Activated CD4-positive, alpha-beta T cell treated with anti-CD3 and anti-CD28 coated beads for 4 hours (primary cell): ENCODE data around the gene LRRC32.
"Not testable (repeated sequence)": the region's sequence is repeated elsewhere in the genome, so short reads cannot be mapped to it uniquely, and the experiment has no call there.

Experiments
- DNase-seq, 2 donors: peaks; one replicate each; pipeline ENCODE4 v3.0.0-alpha.2; 2020

Gene LRRC32

GRCh38 chr11:76644591-76644990 lies 26.0 kb downstream of the LRRC32 start:
- DNase-seq: no peak

GRCh38 chr11:76643711-76644110 lies 26.8 kb downstream of the LRRC32 start:
- not testable (repeated sequence) for DNase-seq

GRCh38 chr11:76642341-76642740 lies 28.2 kb downstream of the LRRC32 start:
- peak; percentile 17 to 28 for DNase-seq

GRCh38 chr11:76641905-76642304 lies 28.6 kb downstream of the LRRC32 start:
- DNase-seq: no peak

- DNase-seq: no peak
Observed at GRCh38 chr11:76640501-76640900, 30.0 kb downstream of the LRRC32 start.

- no peak for DNase-seq
Observed at GRCh38 chr11:76639621-76640020, 30.9 kb downstream of the LRRC32 start.

- no peak for DNase-seq
Observed at GRCh38 chr11:76638270-76639197, 32.0 kb downstream of the LRRC32 start.

- no peak for DNase-seq
Observed at GRCh38 chr11:76637491-76638269, 32.9 kb downstream of the LRRC32 start.

GRCh38 chr11:76636826-76637460 lies 33.6 kb downstream of the LRRC32 start:
- no peak for DNase-seq

- no peak for DNase-seq
Observed at GRCh38 chr11:76635991-76636738, 34.4 kb downstream of the LRRC32 start.

GRCh38 chr11:76634886-76635285 lies 35.7 kb downstream of the LRRC32 start:
- DNase-seq: no peak

- no peak for DNase-seq
Observed at GRCh38 chr11:76632492-76632891, 38.1 kb downstream of the LRRC32 start.

GRCh38 chr11:76631566-76632308 lies 38.8 kb downstream of the LRRC32 start:
- no peak for DNase-seq

- no peak for DNase-seq
Observed at GRCh38 chr11:76630600-76631281, 39.8 kb downstream of the LRRC32 start.

- no peak for DNase-seq
Observed at GRCh38 chr11:76629853-76630599, 40.5 kb downstream of the LRRC32 start.

- peak; percentile 12 to 20 for DNase-seq
Observed at GRCh38 chr11:76629116-76629852, 41.3 kb downstream of the LRRC32 start.

- peak; percentile 38 to 50 for DNase-seq
Observed at GRCh38 chr11:76628408-76628947, 42.1 kb downstream of the LRRC32 start.

GRCh38 chr11:76627606-76628005 lies 42.9 kb downstream of the LRRC32 start:
- DNase-seq: no peak

GRCh38 chr11:76626921-76627401 lies 43.6 kb downstream of the LRRC32 start:
- no peak for DNase-seq
